ENCODE results near the gene CACTIN. TPM values are rescaled to one million over a fixed set of nuclear protein-coding genes. Genes with fewer than 3 reads are reported as not detected.

CACTIN gene
- total and polyA plus RNA-seq, 10 donors = 10.8 to 27.1 (median 21.8) TPM

DNA sequence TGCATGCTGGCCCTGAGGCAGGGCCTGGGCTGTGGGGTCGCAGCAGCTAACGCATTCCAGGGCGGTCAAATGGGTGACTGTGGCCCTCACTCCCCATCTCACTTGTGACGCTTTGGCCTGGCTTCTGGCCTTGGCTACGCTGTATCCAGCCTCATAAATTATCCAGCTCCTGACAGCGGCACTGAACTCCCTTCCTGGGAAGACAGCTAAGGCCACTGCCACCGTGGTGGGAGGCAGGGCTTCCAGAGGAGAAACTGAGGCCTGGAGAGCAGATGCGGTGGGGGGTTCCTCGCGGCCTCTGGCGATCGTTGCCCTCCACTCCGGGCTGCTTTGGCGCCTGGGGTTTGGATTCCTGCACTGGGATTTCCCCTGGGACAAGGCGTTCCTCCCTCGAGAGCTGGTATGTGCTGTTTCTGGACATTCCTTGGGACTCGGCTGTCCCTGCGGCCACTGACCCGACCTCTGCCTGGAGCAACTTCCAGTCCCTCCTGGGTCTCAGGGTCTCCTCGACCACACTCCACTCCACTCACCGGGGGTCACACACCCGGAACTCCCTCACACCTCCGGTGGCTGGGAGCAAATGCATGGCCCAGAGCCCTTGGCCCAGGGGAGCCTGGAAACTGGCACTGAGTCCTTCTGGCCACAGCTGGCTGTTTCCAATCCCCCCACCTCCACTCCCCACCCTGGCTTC lies 23.3 kb downstream of the CACTIN start:
- 58 to 92% (median 64%) methylated on average over 21 to 23 of the region's 23 CpGs for WGBS, 5 donors
- DNase-seq = peak; percentile 71
- intact Hi-C loops (cut with DNase I; ENCODE audit: low total_unique reads) = no loop called here
- Histone ChIP-seq H3K36me3 (peaks cover 0 to 12% (median 7%) of the 10 kb centered on the region in 6 donors), H3K4me1 (peaks cover 38 to 62% (median 52%) of the 10 kb centered on the region in 6 donors), H3K4me3 (peak overlapping the region in 1 of 8 donors; percentile 77), H3K9me3 (no peaks in the 10 kb centered on the region), H3K27me3 (replicated peaks in 1 of 7) (peaks cover 0 to 39% (median 13%) of the 10 kb centered on the region in 7 donors), H3K27ac (peak overlapping the region; percentile 13 to 88 (median 69))
- TF ChIP-seq POLR2AphosphoS5 (IDR thresholded peaks at IDR 0.05) (peak; percentile 50 to 75 (median 67)), POLR2A (IDR thresholded peaks at IDR 0.05) (no peak)

DNA sequence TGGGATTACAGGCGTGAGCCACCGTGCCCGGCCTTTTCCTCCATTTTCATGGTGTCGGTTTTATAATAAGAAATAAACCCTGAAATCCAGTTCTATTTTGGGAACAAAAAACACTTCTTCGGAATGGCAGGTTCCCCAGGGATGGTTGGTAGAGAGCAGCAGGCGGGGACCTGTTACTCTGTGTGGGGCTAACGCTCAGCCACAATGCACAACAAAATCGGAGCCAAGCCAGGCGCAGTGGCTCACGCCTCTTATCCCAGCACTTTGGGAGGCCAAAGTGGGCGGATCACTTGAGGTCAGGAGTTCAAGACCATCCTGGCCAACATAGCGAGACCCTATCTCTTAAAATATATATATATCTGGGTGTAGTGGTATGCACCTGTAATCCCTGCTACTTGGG lies 25.6 kb downstream of the CACTIN start:
- intact Hi-C loops (cut with DNase I; ENCODE audit: low total_unique reads) = no loop called here
- Histone ChIP-seq H3K36me3 (peaks cover 0 to 21% (median 7%) of the 10 kb centered on the region in 6 donors), H3K4me3 (no peak overlapping the region), H3K9me3 (no peaks in the 10 kb centered on the region), H3K27me3 (replicated peaks in 1 of 7) (peaks cover 0 to 17% (median 1%) of the 10 kb centered on the region in 7 donors), H3K4me1 (peaks cover 23 to 39% (median 30%) of the 10 kb centered on the region in 6 donors), H3K27ac (no peak overlapping the region)
- no peak for DNase-seq
- TF ChIP-seq POLR2A (IDR thresholded peaks at IDR 0.05) (no peak), POLR2AphosphoS5 (IDR thresholded peaks at IDR 0.05) (no peak)
- TF ChIP-seq, protein P1, sequence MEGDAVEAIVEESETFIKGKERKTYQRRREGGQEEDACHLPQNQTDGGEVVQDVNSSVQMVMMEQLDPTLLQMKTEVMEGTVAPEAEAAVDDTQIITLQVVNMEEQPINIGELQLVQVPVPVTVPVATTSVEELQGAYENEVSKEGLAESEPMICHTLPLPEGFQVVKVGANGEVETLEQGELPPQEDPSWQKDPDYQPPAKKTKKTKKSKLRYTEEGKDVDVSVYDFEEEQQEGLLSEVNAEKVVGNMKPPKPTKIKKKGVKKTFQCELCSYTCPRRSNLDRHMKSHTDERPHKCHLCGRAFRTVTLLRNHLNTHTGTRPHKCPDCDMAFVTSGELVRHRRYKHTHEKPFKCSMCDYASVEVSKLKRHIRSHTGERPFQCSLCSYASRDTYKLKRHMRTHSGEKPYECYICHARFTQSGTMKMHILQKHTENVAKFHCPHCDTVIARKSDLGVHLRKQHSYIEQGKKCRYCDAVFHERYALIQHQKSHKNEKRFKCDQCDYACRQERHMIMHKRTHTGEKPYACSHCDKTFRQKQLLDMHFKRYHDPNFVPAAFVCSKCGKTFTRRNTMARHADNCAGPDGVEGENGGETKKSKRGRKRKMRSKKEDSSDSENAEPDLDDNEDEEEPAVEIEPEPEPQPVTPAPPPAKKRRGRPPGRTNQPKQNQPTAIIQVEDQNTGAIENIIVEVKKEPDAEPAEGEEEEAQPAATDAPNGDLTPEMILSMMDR (IDR thresholded peaks at IDR 0.05 in 8 of 11, conservative IDR thresholded peaks at IDR 0.05 in 3 of 11) = no peak
- WGBS, 5 donors = 92 to 95% (median 94%) methylated on average over 12 of the region's 12 CpGs

DNA sequence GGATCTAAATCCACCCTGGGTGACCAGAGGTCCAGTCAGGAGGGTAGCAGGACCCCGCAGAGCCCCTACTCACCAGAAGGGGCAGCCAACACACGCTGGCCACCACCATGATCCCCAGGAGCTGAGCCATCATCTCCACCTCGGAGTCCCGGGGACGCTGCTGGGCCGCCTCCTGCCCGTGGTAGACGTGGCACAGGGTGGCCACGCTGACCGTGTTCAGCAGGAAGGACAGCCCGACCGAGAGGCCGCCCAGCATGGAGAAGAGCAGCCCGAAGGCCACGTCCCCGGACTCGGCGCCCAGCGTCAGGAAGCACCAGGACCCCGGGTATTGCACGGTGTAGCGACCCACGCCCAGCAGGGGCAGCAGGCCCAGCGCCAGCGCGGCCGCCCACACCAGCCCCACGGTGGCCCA lies 26.8 kb downstream of the CACTIN start:
- Histone ChIP-seq H3K36me3 (peaks cover 0 to 29% (median 7%) of the 10 kb centered on the region in 6 donors), H3K27me3 (replicated peaks in 1 of 7) (peaks cover 0 to 6% (median 0%) of the 10 kb centered on the region in 7 donors), H3K9me3 (no peaks in the 10 kb centered on the region), H3K27ac (no peak overlapping the region), H3K4me3 (no peak overlapping the region), H3K4me1 (peaks cover 13 to 27% (median 19%) of the 10 kb centered on the region in 6 donors)
- no peak for TF ChIP-seq POLR2AphosphoS5 (IDR thresholded peaks at IDR 0.05)
- TF ChIP-seq, protein P1 (IDR thresholded peaks at IDR 0.05 in 8 of 11, conservative IDR thresholded peaks at IDR 0.05 in 3 of 11) = no peak
- TF ChIP-seq POLR2A (IDR thresholded peaks at IDR 0.05) = no peak
- no peak for DNase-seq
- WGBS, 5 donors = 82 to 97% (median 95%) methylated on average over 7 to 28 of the region's 28 CpGs
- intact Hi-C loops (cut with DNase I; ENCODE audit: low total_unique reads) = no loop called here

DNA sequence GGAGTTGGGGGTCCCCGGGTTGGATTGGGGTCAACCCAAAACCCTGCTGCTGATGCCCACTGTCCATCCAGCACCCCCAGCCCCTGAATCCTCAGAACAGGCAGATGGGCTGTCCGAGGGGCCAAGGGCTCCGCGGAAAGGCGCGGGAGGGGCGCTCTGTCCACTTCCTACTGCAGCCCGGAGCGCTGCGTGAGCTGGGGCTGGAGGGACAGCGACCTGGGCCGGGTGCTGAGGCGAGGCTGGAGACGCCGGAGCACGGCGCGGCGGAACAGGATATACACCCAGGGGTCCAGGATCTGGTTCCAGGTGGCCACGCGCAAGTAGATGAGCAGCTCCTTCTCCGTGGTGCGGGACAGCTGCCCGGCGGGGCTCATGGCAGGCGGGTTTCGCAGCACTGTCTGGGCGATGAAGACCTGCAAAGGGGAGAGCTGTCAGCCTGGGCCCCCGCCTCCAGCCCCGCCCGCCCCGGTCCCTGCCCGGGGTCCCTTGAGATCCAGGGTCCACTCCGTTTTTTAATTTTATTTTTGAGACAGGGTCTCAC lies 31.0 kb downstream of the CACTIN start:
- WGBS, 5 donors = 85 to 97% (median 91%) methylated on average over 29 to 34 of the region's 34 CpGs
- DNase-seq = no peak
- no peaks in the 10 kb centered on the region for H3K27me3 ChIP-seq (replicated peaks in 1 of 7)
- no peaks in the 10 kb centered on the region for H3K4me1 ChIP-seq
- H3K4me3 ChIP-seq = no peak overlapping the region
- peaks cover 0 to 29% (median 7%) of the 10 kb centered on the region in 6 donors for H3K36me3 ChIP-seq
- intact Hi-C loops (cut with DNase I; ENCODE audit: low total_unique reads) = no loop called here
- no peak overlapping the region for H3K27ac ChIP-seq
- H3K9me3 ChIP-seq = no peaks in the 10 kb centered on the region
- TF ChIP-seq POLR2A (IDR thresholded peaks at IDR 0.05) = no peak
- TF ChIP-seq, protein P1 (IDR thresholded peaks at IDR 0.05 in 8 of 11, conservative IDR thresholded peaks at IDR 0.05 in 3 of 11) = no peak
- TF ChIP-seq POLR2AphosphoS5 (IDR thresholded peaks at IDR 0.05) = peak in 1 of 3 donors; percentile 27
